GM21360 (cell line): Measurements from ENCODE around the gene COL5A2.

Experiments used
- ATAC-seq: cut with Tn5 transposase; IDR thresholded peaks from one replicate; pipeline ENCODE4 v1.9.1; 2021; ENCODE audit warnings: mild to moderate bottlenecking, moderate library complexity; ENCODE audit not compliant: unreplicated experiment

COL5A2 gene

GRCh38 chr2:189010536-189010935 is 169.0 kb downstream of the COL5A2 start:
- no peak for ATAC-seq

- ATAC-seq = no peak
Measured at GRCh38 chr2:189008555-189009262, 170.9 kb downstream of the COL5A2 start.

GRCh38 chr2:189002079-189002478 is 177.5 kb downstream of the COL5A2 start:
- ATAC-seq = no peak

- ATAC-seq = no peak
Measured at GRCh38 chr2:189000221-189000620, 179.3 kb downstream of the COL5A2 start.

GRCh38 chr2:188997263-188997662 is 182.3 kb downstream of the COL5A2 start:
- ATAC-seq = no peak

GRCh38 chr2:188993247-188993646 is 186.3 kb downstream of the COL5A2 start:
- ATAC-seq = no peak

GRCh38 chr2:188986839-188987238 is 192.7 kb downstream of the COL5A2 start:
- ATAC-seq = no peak

- ATAC-seq = no peak
Measured at GRCh38 chr2:188984680-188985079, 194.9 kb downstream of the COL5A2 start.

GRCh38 chr2:188984065-188984491 is 195.5 kb downstream of the COL5A2 start:
- no peak for ATAC-seq

GRCh38 chr2:188983427-188984064 is 196.0 kb downstream of the COL5A2 start:
- ATAC-seq = no peak
